Endothelial cell of umbilical vein (primary cell): ENCODE data around the gene PTP4A1. TPM values are rescaled to one million over a fixed set of nuclear protein-coding genes. Genes with fewer than 3 reads are reported as not detected.

ENCODE experiments used
- BruUV-seq: library from RNA; stranded (reverse); fragments of 400-500 nt; replicated peaks from 2 replicates; lab custom pipeline; 2021; lab: Mats Ljungman, UMichigan
- CTCF ChIA-PET: fragments of 300-600, 350-600 bp; sonication (Branson Sonifier 250); formaldehyde crosslinking; loops from one replicate; lab custom pipeline; 2021; ENCODE audit warnings: antibody characterized with exemption, inconsistent platforms; lab: Charles Lee
- POLR2A ChIA-PET: fragments of 300-600, 350-600 bp; sonication (Branson Sonifier 250); formaldehyde crosslinking; loops from one replicate; lab custom pipeline; 2021; ENCODE audit warnings: antibody characterized with exemption, inconsistent platforms; lab: Charles Lee
- DNase-seq: peaks from one replicate; pipeline ENCODE4 v3.0.0-alpha.2; 2011; ENCODE audit warnings: low read depth, low spot score
- FAIRE-seq: peaks from 2 replicates; lab custom pipeline; 2011; peaks lifted over from hg19 to GRCh38; lab: Jason Lieb, UNC
- H2AFZ ChIP-seq: 2 replicates; pipeline ENCODE4 v1.6.0; 2012; ENCODE audit warnings: low read depth, low read length, control low read depth, inconsistent platforms
- H3K27ac ChIP-seq: 2 replicates; pipeline ENCODE4 v1.5.1; 2011; ENCODE audit warnings: low read depth, mild to moderate bottlenecking, control low read depth, low read length, moderate library complexity; ENCODE audit not compliant: insufficient read depth
- H3K27me3 ChIP-seq, 2 experiments: 2 replicates each; pipeline versions ENCODE4 v1.6.0 to v1.6.1; 2011; ENCODE audit warnings: low read length in 2 of 2, mixed read lengths in 1 of 2; ENCODE audit not compliant: control insufficient read depth in 2 of 2, insufficient read depth in 2 of 2
- H3K36me3 ChIP-seq, 2 experiments: 2 replicates in 1 of 2; 3 replicates in 1 of 2; pipeline ENCODE4 v1.5.1; 2011; ENCODE audit warnings: low read length in 2 of 2, mild to moderate bottlenecking in 1 of 2, moderate library complexity in 1 of 2; ENCODE audit not compliant: control insufficient read depth in 2 of 2, insufficient read depth in 2 of 2; ENCODE audit errors: extremely low read depth in 1 of 2
- H3K4me1 ChIP-seq: 3 replicates; pipeline ENCODE4 v1.5.1; 2011; ENCODE audit warnings: mild to moderate bottlenecking, low read length; ENCODE audit not compliant: control insufficient read depth, insufficient read depth; ENCODE audit errors: extremely low read depth
- H3K4me2 ChIP-seq: 2 replicates; pipeline ENCODE4 v1.6.1; 2011; ENCODE audit warnings: low read length, control low read depth, mixed read lengths; ENCODE audit not compliant: insufficient read depth
- H3K4me3 ChIP-seq, 3 experiments: fragments of 200-600 bp in 1 of 3; sonication (generic), shearing (Covaris generic) in 1 of 3; replicated peaks in 1 of 3; 2 replicates each; pipeline ENCODE4 v1.5.1; 2011 to 2016; ENCODE audit warnings: control low read depth in 3 of 3, low read length in 3 of 3, mild to moderate bottlenecking in 2 of 3, inconsistent platforms in 1 of 3, low read depth in 1 of 3, moderate library complexity in 1 of 3; ENCODE audit not compliant: insufficient read depth in 1 of 3
- H3K79me2 ChIP-seq: 2 replicates; pipeline ENCODE4 v1.6.0; 2012; ENCODE audit warnings: low read length, inconsistent platforms; ENCODE audit not compliant: control insufficient read depth, insufficient read depth
- H3K9ac ChIP-seq: replicated peaks from 2 replicates; pipeline ENCODE3; 2011; ENCODE audit warnings: low read length, control low read depth; ENCODE audit not compliant: insufficient read depth; ENCODE audit errors: extremely low read depth
- H3K9me1 ChIP-seq: replicated peaks from 3 replicates; pipeline ENCODE4 v1.6.0; 2011; ENCODE audit warnings: mild to moderate bottlenecking, low read length; ENCODE audit not compliant: control insufficient read depth, insufficient read depth; ENCODE audit errors: extremely low read depth
- H3K9me3 ChIP-seq: replicated peaks from 2 replicates; pipeline ENCODE4 v1.5.1; 2012; ENCODE audit warnings: low read length, inconsistent platforms; ENCODE audit not compliant: control insufficient read depth, insufficient read depth
- H4K20me1 ChIP-seq: replicated peaks from 2 replicates; pipeline ENCODE3; 2011; ENCODE audit warnings: mild to moderate bottlenecking, low read length; ENCODE audit not compliant: control insufficient read depth, insufficient read depth; ENCODE audit errors: extremely low read depth
- EZH2 ChIP-seq: IDR thresholded peaks from 2 replicates; pipeline ENCODE4 v1.6.1; 2012; ENCODE audit warnings: borderline replicate concordance, low read depth, mild to moderate bottlenecking, moderate library complexity, low read length, inconsistent platforms; ENCODE audit not compliant: severe bottlenecking
- FOS ChIP-seq: IDR thresholded peaks from 2 replicates; pipeline ENCODE4 v1.6.1; 2011; ENCODE audit warnings: mild to moderate bottlenecking, low read length, moderate library complexity, borderline replicate concordance; ENCODE audit not compliant: insufficient read depth
- GATA2 ChIP-seq: IDR thresholded peaks from 2 replicates; pipeline ENCODE4 v1.7.0; 2011; ENCODE audit warnings: low read depth, mild to moderate bottlenecking, moderate library complexity, mixed read lengths, low read length; ENCODE audit not compliant: insufficient read length, insufficient read depth
- JUN ChIP-seq: IDR thresholded peaks from 2 replicates; pipeline ENCODE4 v1.6.1; 2011; ENCODE audit warnings: borderline replicate concordance, low read depth; ENCODE audit not compliant: insufficient read length, insufficient read depth
- MAX ChIP-seq: IDR thresholded peaks from 2 replicates; pipeline ENCODE4 v1.6.1; 2011; ENCODE audit not compliant: insufficient read depth, insufficient read length
- MYC ChIP-seq: IDR thresholded peaks from one replicate; pipeline ENCODE4 v1.6.1; 2011; ENCODE audit warnings: mild to moderate bottlenecking, low read depth, low read length
- POLR2A ChIP-seq: IDR thresholded peaks from 2 replicates; pipeline ENCODE4 v1.6.1; 2012; ENCODE audit warnings: low read depth, mild to moderate bottlenecking, control low read depth, low read length
- POLR2AphosphoS5 ChIP-seq: IDR thresholded peaks from 2 replicates; pipeline ENCODE4 v1.6.1; 2012; ENCODE audit warnings: low read depth, mild to moderate bottlenecking, control low read depth, low read length, moderate library complexity; ENCODE audit not compliant: insufficient read depth
- dilution Hi-C: fragments of 300-500 bp; cut with MboI; formaldehyde crosslinking; loops from one replicate; pipeline ENCODE4 v1.15.0; 2019; ENCODE audit warnings: low sequenced_read_pairs; ENCODE audit not compliant: extremely low pct_ligation_motif_present
- intact Hi-C: fragments of 100-400 bp; cut with micrococcal nuclease; formaldehyde crosslinking; loops from one replicate; pipeline ENCODE4 v1.10.0; 2022
- polyA plus RNA-seq, 4 experiments: library from polyadenylated mRNA; depleted of rRNA in 3 of 4; stranded (reverse) in 3 of 4; unstranded in 1 of 4; fragments of >200 nt; gene quantifications; 2 replicates each; pipeline versions ENCODE4 v1.2.1 to v1.2.3, GENCODE V29; 2011 to 2012; ENCODE audit warnings: missing spikeins in 1 of 4
- total RNA-seq: library from RNA; stranded (reverse); gene quantifications from 2 replicates; pipeline ENCODE4 v1.2.3, GENCODE V29; 2021
- TF ChIP-seq, protein P1 (sequence below), 2 donors: IDR thresholded peaks; 1 replicate in 1 of 2; 2 replicates in 1 of 2; pipeline ENCODE4 v1.5.1; 2011; ENCODE audit warnings: low read length in 2 of 2, mild to moderate bottlenecking in 2 of 2, moderate library complexity in 2 of 2, control low read depth in 1 of 2, inconsistent platforms in 1 of 2, low read depth in 1 of 2; ENCODE audit not compliant: insufficient read depth in 1 of 2; ENCODE audit errors: extremely low read depth in 1 of 2

The PTP4A1 gene
- total and polyA plus RNA-seq, 2 donors (not counting 3 experiments of a cell fraction or from before 2014, with no cell fraction given), result 10.8 to 58.4 TPM

- intact Hi-C loops, result no loop called here
- DNase-seq (no peak), FAIRE-seq (no peak)
- dilution Hi-C loops, result no loop called here
- Histone ChIP-seq H3K4me2 (no peak overlapping the region), H3K79me2 (peaks cover 54% of the 10 kb centered on the region), H3K9ac (no peak overlapping the region), H4K20me1 (peaks cover 10% of the 10 kb centered on the region), H2AFZ (no peak overlapping the region), H3K27ac (no peak overlapping the region), H3K36me3 (peaks cover 6 to 37% of the 10 kb centered on the region in 2 experiments), H3K4me3 (no peak overlapping the region), H3K9me1 (no peaks in the 10 kb centered on the region), H3K4me1 (peaks cover 11% of the 10 kb centered on the region), H3K27me3 (no peaks in the 10 kb centered on the region), H3K9me3 (no peaks in the 10 kb centered on the region)
- no peak for TF ChIP-seq MAX
- TF ChIP-seq, protein P1, sequence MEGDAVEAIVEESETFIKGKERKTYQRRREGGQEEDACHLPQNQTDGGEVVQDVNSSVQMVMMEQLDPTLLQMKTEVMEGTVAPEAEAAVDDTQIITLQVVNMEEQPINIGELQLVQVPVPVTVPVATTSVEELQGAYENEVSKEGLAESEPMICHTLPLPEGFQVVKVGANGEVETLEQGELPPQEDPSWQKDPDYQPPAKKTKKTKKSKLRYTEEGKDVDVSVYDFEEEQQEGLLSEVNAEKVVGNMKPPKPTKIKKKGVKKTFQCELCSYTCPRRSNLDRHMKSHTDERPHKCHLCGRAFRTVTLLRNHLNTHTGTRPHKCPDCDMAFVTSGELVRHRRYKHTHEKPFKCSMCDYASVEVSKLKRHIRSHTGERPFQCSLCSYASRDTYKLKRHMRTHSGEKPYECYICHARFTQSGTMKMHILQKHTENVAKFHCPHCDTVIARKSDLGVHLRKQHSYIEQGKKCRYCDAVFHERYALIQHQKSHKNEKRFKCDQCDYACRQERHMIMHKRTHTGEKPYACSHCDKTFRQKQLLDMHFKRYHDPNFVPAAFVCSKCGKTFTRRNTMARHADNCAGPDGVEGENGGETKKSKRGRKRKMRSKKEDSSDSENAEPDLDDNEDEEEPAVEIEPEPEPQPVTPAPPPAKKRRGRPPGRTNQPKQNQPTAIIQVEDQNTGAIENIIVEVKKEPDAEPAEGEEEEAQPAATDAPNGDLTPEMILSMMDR (IDR thresholded peaks at IDR 0.05; ENCODE audit: extremely low read depth in 1 of 2, insufficient read depth in 1 of 2, low read depth in 1 of 2, low read length in 2 of 2), result no peak
- TF ChIP-seq POLR2AphosphoS5, result no peak
- no peak for TF ChIP-seq JUN
- TF ChIP-seq EZH2, result no peak
- TF ChIP-seq POLR2A, result no peak
- no peak for TF ChIP-seq FOS
- no peak for TF ChIP-seq MYC
- TF ChIP-seq GATA2, result no peak
- ChIA-PET POLR2A (no interaction called here), CTCF (interaction anchor here (1.1 to 1.3 kb wide), 3 partner anchors 9 to 225 kb away, joined by 3 to 6 read pairs (median 4); no protein-coding TSS in a partner anchor)
- no TSS peak for BruUV-seq
Measured at GRCh38 chr6:63576985-63577712, 4.9 kb downstream of the PTP4A1 start.
